ENCODE results near the gene PCAT7. TPM values are rescaled to one million over a fixed set of nuclear protein-coding genes. Genes with fewer than 3 reads are reported as not detected.
"Not testable (repeated sequence)": the region's sequence is repeated elsewhere in the genome, so short reads cannot be mapped to it uniquely, and the experiment has no call there.

The PCAT7 gene
- total and polyA plus RNA-seq, 2 donors = under 0.01 to 0.11 TPM

GRCh38 chr9:94526271-94526670 is 28.6 kb upstream of the PCAT7 start:
- DNase-seq (ENCODE audit: low read depth in 6 of 9, low spot score in 9 of 9) = no peak
- Histone ChIP-seq H3K27me3 (ENCODE audit: control insufficient read depth in 2 of 2, insufficient read depth in 1 of 2, low read length in 1 of 2) (no peaks in the 10 kb centered on the region), H3K4me3 (ENCODE audit: low read length in 2 of 2) (no peak overlapping the region), H3K36me3 (ENCODE audit: control insufficient read depth in 2 of 2, insufficient read depth in 2 of 2, low read length in 1 of 2) (no peaks in the 10 kb centered on the region), H3K9me3 (ENCODE audit: control insufficient read depth in 2 of 2, insufficient read depth in 1 of 2, low read length in 1 of 2) (no peaks in the 10 kb centered on the region), H3K4me1 (ENCODE audit: control insufficient read depth in 2 of 2, insufficient read depth in 2 of 2, low read length in 2 of 2) (no peaks in the 10 kb centered on the region), H3K27ac (ENCODE audit: low read depth in 1 of 2, low read length in 1 of 2) (no peak overlapping the region)
- WGBS = 99% methylated on average over 1 of the region's 1 CpG

DNA sequence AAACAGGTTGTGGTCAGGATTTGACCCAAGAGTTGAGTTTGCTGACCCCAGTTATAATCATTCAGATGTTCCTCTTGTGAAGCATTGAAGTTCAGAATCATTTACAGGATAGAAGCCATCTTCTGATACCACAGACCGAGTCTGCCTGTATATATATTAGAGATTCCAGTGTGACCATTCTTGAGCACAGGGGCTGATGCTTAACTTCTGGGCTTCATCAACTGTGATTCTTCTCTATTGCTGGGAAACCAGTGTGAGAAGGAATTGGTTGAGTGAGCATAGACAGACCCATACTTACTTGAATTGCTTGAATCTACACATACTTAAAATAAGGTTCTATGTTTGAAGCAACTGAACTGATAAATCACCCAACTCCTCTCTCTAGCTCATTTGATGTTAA is 27.9 kb upstream of the PCAT7 start:
- Histone ChIP-seq H3K4me3 (ENCODE audit: low read length in 2 of 2) (no peak overlapping the region), H3K36me3 (ENCODE audit: control insufficient read depth in 2 of 2, insufficient read depth in 2 of 2, low read length in 1 of 2) (no peaks in the 10 kb centered on the region), H3K9me3 (ENCODE audit: control insufficient read depth in 2 of 2, insufficient read depth in 1 of 2, low read length in 1 of 2) (no peaks in the 10 kb centered on the region), H3K4me1 (ENCODE audit: control insufficient read depth in 2 of 2, insufficient read depth in 2 of 2, low read length in 2 of 2) (no peaks in the 10 kb centered on the region), H3K27me3 (ENCODE audit: control insufficient read depth in 2 of 2, insufficient read depth in 1 of 2, low read length in 1 of 2) (no peaks in the 10 kb centered on the region), H3K27ac (ENCODE audit: low read depth in 1 of 2, low read length in 1 of 2) (no peak overlapping the region)
- no peak for DNase-seq (ENCODE audit: low read depth in 6 of 9, low spot score in 9 of 9)
- 89% methylated on average over 1 of the region's 1 CpG for WGBS

DNA sequence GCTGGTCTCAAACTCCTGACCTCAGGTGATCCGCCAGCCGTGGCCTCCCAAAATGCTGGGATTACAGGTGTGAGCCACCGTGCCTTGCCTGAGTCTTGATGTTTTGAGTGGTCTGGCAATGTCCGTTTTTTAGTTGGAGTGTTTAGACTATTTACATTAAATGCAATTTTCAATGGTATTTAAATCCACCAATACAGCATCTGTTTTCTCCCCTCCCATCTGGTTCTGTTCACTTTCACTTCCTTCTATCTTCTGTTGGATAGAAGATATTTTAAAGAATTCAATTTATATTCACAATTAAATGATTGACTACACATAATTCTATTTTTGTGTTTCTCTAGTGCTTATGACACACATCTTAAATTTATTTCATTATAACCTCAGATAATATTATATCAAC is 26.0 kb upstream of the PCAT7 start:
- no peaks in the 10 kb centered on the region for H3K4me1 ChIP-seq (ENCODE audit: control insufficient read depth in 2 of 2, insufficient read depth in 2 of 2, low read length in 2 of 2)
- no peak overlapping the region for H3K27ac ChIP-seq (ENCODE audit: low read depth in 1 of 2, low read length in 1 of 2)
- WGBS = 94% methylated on average over 4 of the region's 4 CpGs
- no peaks in the 10 kb centered on the region for H3K9me3 ChIP-seq (ENCODE audit: control insufficient read depth in 2 of 2, insufficient read depth in 1 of 2, low read length in 1 of 2)
- no peaks in the 10 kb centered on the region for H3K27me3 ChIP-seq (ENCODE audit: control insufficient read depth in 2 of 2, insufficient read depth in 1 of 2, low read length in 1 of 2)
- H3K36me3 ChIP-seq (ENCODE audit: control insufficient read depth in 2 of 2, insufficient read depth in 2 of 2, low read length in 1 of 2) = no peaks in the 10 kb centered on the region
- H3K4me3 ChIP-seq (ENCODE audit: low read length in 2 of 2) = no peak overlapping the region
- DNase-seq (ENCODE audit: low read depth in 6 of 9, low spot score in 9 of 9) = no peak

- Histone ChIP-seq H3K36me3 (ENCODE audit: control insufficient read depth in 2 of 2, insufficient read depth in 2 of 2, low read length in 1 of 2) (no peaks in the 10 kb centered on the region), H3K4me3 (ENCODE audit: low read length in 2 of 2) (no peak overlapping the region), H3K27ac (ENCODE audit: low read depth in 1 of 2, low read length in 1 of 2) (no peak overlapping the region), H3K27me3 (ENCODE audit: control insufficient read depth in 2 of 2, insufficient read depth in 1 of 2, low read length in 1 of 2) (no peaks in the 10 kb centered on the region), H3K4me1 (ENCODE audit: control insufficient read depth in 2 of 2, insufficient read depth in 2 of 2, low read length in 2 of 2) (no peaks in the 10 kb centered on the region), H3K9me3 (ENCODE audit: control insufficient read depth in 2 of 2, insufficient read depth in 1 of 2, low read length in 1 of 2) (no peaks in the 10 kb centered on the region)
- DNase-seq (ENCODE audit: low read depth in 6 of 9, low spot score in 9 of 9) = no peak
- 98% methylated on average over 1 of the region's 1 CpG for WGBS
Observed at GRCh38 chr9:94533155-94533554, 21.7 kb upstream of the PCAT7 start.

GRCh38 chr9:94533601-94534000 is 21.3 kb upstream of the PCAT7 start:
- Histone ChIP-seq H3K9me3 (ENCODE audit: control insufficient read depth in 2 of 2, insufficient read depth in 1 of 2, low read length in 1 of 2) (no peaks in the 10 kb centered on the region), H3K27me3 (ENCODE audit: control insufficient read depth in 2 of 2, insufficient read depth in 1 of 2, low read length in 1 of 2) (no peaks in the 10 kb centered on the region), H3K27ac (ENCODE audit: low read depth in 1 of 2, low read length in 1 of 2) (no peak overlapping the region), H3K4me3 (ENCODE audit: low read length in 2 of 2) (no peak overlapping the region), H3K36me3 (ENCODE audit: control insufficient read depth in 2 of 2, insufficient read depth in 2 of 2, low read length in 1 of 2) (no peaks in the 10 kb centered on the region), H3K4me1 (ENCODE audit: control insufficient read depth in 2 of 2, insufficient read depth in 2 of 2, low read length in 2 of 2) (no peaks in the 10 kb centered on the region)
- no peak for DNase-seq (ENCODE audit: low read depth in 6 of 9, low spot score in 9 of 9)
- 97% methylated on average over 10 of the region's 10 CpGs for WGBS

GRCh38 chr9:94534901-94535300 is 20.0 kb upstream of the PCAT7 start:
- no peak for DNase-seq (ENCODE audit: low read depth in 6 of 9, low spot score in 9 of 9)
- no peak overlapping the region for H3K4me3 ChIP-seq (ENCODE audit: low read length in 2 of 2)
- H3K27ac ChIP-seq (ENCODE audit: low read depth in 1 of 2, low read length in 1 of 2) = no peak overlapping the region
- no peaks in the 10 kb centered on the region for H3K4me1 ChIP-seq (ENCODE audit: control insufficient read depth in 2 of 2, insufficient read depth in 2 of 2, low read length in 2 of 2)
- 86% methylated on average over 4 of the region's 4 CpGs for WGBS
- no peaks in the 10 kb centered on the region for H3K27me3 ChIP-seq (ENCODE audit: control insufficient read depth in 2 of 2, insufficient read depth in 1 of 2, low read length in 1 of 2)
- H3K36me3 ChIP-seq (ENCODE audit: control insufficient read depth in 2 of 2, insufficient read depth in 2 of 2, low read length in 1 of 2) = no peaks in the 10 kb centered on the region
- H3K9me3 ChIP-seq (ENCODE audit: control insufficient read depth in 2 of 2, insufficient read depth in 1 of 2, low read length in 1 of 2) = no peaks in the 10 kb centered on the region

GRCh38 chr9:94538908-94539307 is 16.0 kb upstream of the PCAT7 start:
- no peak for DNase-seq (ENCODE audit: low read depth in 6 of 9, low spot score in 9 of 9)
- Histone ChIP-seq H3K36me3 (ENCODE audit: control insufficient read depth in 2 of 2, insufficient read depth in 2 of 2, low read length in 1 of 2) (no peaks in the 10 kb centered on the region), H3K4me3 (ENCODE audit: low read length in 2 of 2) (no peak overlapping the region), H3K4me1 (ENCODE audit: control insufficient read depth in 2 of 2, insufficient read depth in 2 of 2, low read length in 2 of 2) (no peaks in the 10 kb centered on the region), H3K27me3 (ENCODE audit: control insufficient read depth in 2 of 2, insufficient read depth in 1 of 2, low read length in 1 of 2) (no peaks in the 10 kb centered on the region), H3K27ac (ENCODE audit: low read depth in 1 of 2, low read length in 1 of 2) (no peak overlapping the region), H3K9me3 (ENCODE audit: control insufficient read depth in 2 of 2, insufficient read depth in 1 of 2, low read length in 1 of 2) (no peaks in the 10 kb centered on the region)
- WGBS = 95% methylated on average over 4 of the region's 4 CpGs

DNA sequence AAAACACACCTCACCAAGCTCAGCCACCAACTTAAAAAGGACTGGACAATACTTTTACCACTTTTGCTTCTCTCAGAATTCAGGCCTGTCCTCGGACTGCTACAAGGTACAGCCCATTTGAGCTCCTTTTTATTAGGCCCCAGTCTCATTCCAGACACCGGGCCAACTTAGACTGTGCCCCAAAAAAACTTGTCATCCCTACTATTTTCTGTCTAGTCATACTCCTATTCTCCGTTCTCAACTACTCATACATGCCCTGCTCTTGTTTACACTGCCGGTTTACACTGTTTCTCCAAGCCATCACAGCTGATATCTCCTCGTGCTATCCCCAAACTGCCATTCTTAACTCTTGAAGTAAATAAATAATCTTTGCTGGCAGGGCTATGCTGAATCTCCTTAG is 10.5 kb upstream of the PCAT7 start:
- not testable (repeated sequence) for H3K36me3 ChIP-seq (ENCODE audit: control insufficient read depth in 2 of 2, insufficient read depth in 2 of 2, low read length in 1 of 2); H3K9me3 ChIP-seq (ENCODE audit: control insufficient read depth in 2 of 2, insufficient read depth in 1 of 2, low read length in 1 of 2); H3K27me3 ChIP-seq (ENCODE audit: control insufficient read depth in 2 of 2, insufficient read depth in 1 of 2, low read length in 1 of 2); H3K27ac ChIP-seq (ENCODE audit: low read depth in 1 of 2, low read length in 1 of 2); H3K4me1 ChIP-seq (ENCODE audit: control insufficient read depth in 2 of 2, insufficient read depth in 2 of 2, low read length in 2 of 2); DNase-seq (ENCODE audit: low read depth in 6 of 9, low spot score in 9 of 9); H3K4me3 ChIP-seq (ENCODE audit: low read length in 2 of 2)
- WGBS = 95% methylated on average over 3 of the region's 5 CpGs

- no peak overlapping the region for H3K27ac ChIP-seq (ENCODE audit: low read depth in 1 of 2, low read length in 1 of 2)
- no peaks in the 10 kb centered on the region for H3K27me3 ChIP-seq (ENCODE audit: control insufficient read depth in 2 of 2, insufficient read depth in 1 of 2, low read length in 1 of 2)
- no peak for DNase-seq (ENCODE audit: low read depth in 6 of 9, low spot score in 9 of 9)
- H3K4me1 ChIP-seq (ENCODE audit: control insufficient read depth in 2 of 2, insufficient read depth in 2 of 2, low read length in 2 of 2) = no peaks in the 10 kb centered on the region
- H3K9me3 ChIP-seq (ENCODE audit: control insufficient read depth in 2 of 2, insufficient read depth in 1 of 2, low read length in 1 of 2) = no peaks in the 10 kb centered on the region
- no peaks in the 10 kb centered on the region for H3K36me3 ChIP-seq (ENCODE audit: control insufficient read depth in 2 of 2, insufficient read depth in 2 of 2, low read length in 1 of 2)
- no peak overlapping the region for H3K4me3 ChIP-seq (ENCODE audit: low read length in 2 of 2)
- 94% methylated on average over 1 of the region's 1 CpG for WGBS
Observed at GRCh38 chr9:94545940-94546339, 8.9 kb upstream of the PCAT7 start.

Data from thymus (tissue), 11 donors.